A673 (cell line): ENCODE data around the gene KIAA0232.

Experiments used
- CTCF ChIP-seq: fragments of 300-800, 200-600 bp; sonication (generic); conservative IDR thresholded peaks from 2 replicates; pipeline ENCODE4 v1.5.1; 2017; ENCODE audit warnings: low read depth, mild to moderate bottlenecking, antibody characterized with exemption, low read length, moderate library complexity, mixed read lengths
- EZH2 ChIP-seq: fragments of 200-600 bp; sonication (generic); IDR thresholded peaks from 2 replicates; pipeline ENCODE4 v1.6.1; 2017; ENCODE audit warnings: borderline replicate concordance, low read depth, mild to moderate bottlenecking, mixed read lengths, antibody characterized with exemption, low read length; ENCODE audit not compliant: poor library complexity, severe bottlenecking

GRCh38 chr4:6811165-6811564 lies 28.6 kb downstream of the KIAA0232 start:
- TF ChIP-seq CTCF = no peak
- no peak for TF ChIP-seq EZH2
